Glutamatergic neuron (in vitro differentiated cells): ENCODE data around the gene ZCCHC24. TPM values are rescaled to one million over a fixed set of nuclear protein-coding genes. Genes with fewer than 3 reads are reported as not detected.

ENCODE experiments used
- DNase-seq: peaks from one replicate; pipeline ENCODE4 v3.0.0; 2022
- H3K27ac Mint-ChIP-seq: one replicate; pipeline ENCODE4 v1.8.0; 2020; ENCODE audit warnings: mild to moderate bottlenecking, mixed read lengths, inconsistent platforms; ENCODE audit not compliant: unreplicated experiment
- H3K27me3 Mint-ChIP-seq: one replicate; pipeline ENCODE4 v1.8.0; 2020; ENCODE audit warnings: mild to moderate bottlenecking, moderate library complexity, mixed read lengths, inconsistent platforms; ENCODE audit not compliant: unreplicated experiment
- H3K36me3 Mint-ChIP-seq: one replicate; pipeline ENCODE4 v1.8.0; 2020; ENCODE audit warnings: mild to moderate bottlenecking, mixed read lengths, inconsistent platforms; ENCODE audit not compliant: unreplicated experiment
- H3K4me1 Mint-ChIP-seq: one replicate; pipeline ENCODE4 v1.8.0; 2020; ENCODE audit warnings: mild to moderate bottlenecking, low read depth, mixed read lengths, inconsistent platforms; ENCODE audit not compliant: unreplicated experiment
- H3K4me3 Mint-ChIP-seq: one replicate; pipeline ENCODE4 v1.8.0; 2020; ENCODE audit warnings: mild to moderate bottlenecking, mixed read lengths, inconsistent platforms; ENCODE audit not compliant: unreplicated experiment
- H3K9me3 Mint-ChIP-seq: one replicate; pipeline ENCODE4 v1.8.0; 2020; ENCODE audit warnings: mild to moderate bottlenecking, moderate library complexity, mixed read lengths, inconsistent platforms; ENCODE audit not compliant: unreplicated experiment
- total RNA-seq: library from RNA; stranded (reverse); fragmentation: NEBNext Ultra II Directional; extraction: Animal tissue kit (Norgen Biotek cat#: 25700); gene quantifications from one replicate; pipeline ENCODE4 v1.2.1, GENCODE V29; 2021; ENCODE audit not compliant: unreplicated experiment
- TF ChIP-seq, protein P1 (sequence below): fragments of 200-600 bp; sonication (generic); IDR thresholded peaks from one replicate; pipeline ENCODE4 v1.5.0; 2021; ENCODE audit not compliant: partially characterized antibody, unreplicated experiment

Gene ZCCHC24
- total RNA-seq, 1 donor from 2014 or later: 3.0 TPM

DNA sequence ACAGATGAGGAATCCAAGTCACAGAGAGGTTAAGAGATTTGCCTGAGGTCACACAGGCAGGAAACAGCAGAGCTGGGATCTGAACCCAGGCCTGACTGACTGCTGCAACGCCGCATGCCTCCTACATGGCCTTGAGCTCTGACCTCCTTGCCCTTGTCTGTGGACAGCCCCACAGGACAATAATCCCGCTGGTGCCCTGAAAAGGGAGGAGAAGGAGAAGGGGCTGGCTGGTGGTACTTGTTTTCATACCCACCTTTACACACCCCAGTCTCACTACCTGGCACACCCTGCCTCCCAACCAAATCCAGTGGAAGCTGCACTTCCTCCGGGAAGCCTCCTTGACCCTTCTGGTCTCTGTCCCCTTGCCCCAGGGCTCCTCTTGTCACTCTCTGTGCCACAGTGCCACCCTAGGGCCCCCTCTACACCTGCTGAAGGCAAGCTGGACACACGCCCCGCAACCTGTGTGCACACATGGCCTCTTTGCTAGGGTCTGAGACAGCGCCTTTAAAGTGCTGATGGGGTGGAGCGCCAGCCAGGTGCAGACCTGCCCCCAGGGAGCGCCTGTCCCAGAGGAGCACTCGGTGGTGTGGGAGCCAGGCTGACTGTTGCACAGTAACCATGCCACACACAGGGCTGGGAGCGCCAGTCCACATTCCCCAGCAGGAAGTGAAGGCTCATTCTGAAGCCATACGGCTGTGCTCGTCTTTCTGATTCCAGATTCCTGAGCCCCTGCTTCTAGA lies 38.6 kb downstream of the ZCCHC24 start:
- Mint-ChIP-seq H3K4me1 (peaks cover 27% of the 10 kb centered on the region), H3K27me3 (peaks cover 24% of the 10 kb centered on the region), H3K9me3 (peaks cover 7% of the 10 kb centered on the region), H3K36me3 (no peaks in the 10 kb centered on the region), H3K4me3 (no peak overlapping the region), H3K27ac (no peak overlapping the region)
- DNase-seq: peak; percentile 17
- TF ChIP-seq, protein P1, sequence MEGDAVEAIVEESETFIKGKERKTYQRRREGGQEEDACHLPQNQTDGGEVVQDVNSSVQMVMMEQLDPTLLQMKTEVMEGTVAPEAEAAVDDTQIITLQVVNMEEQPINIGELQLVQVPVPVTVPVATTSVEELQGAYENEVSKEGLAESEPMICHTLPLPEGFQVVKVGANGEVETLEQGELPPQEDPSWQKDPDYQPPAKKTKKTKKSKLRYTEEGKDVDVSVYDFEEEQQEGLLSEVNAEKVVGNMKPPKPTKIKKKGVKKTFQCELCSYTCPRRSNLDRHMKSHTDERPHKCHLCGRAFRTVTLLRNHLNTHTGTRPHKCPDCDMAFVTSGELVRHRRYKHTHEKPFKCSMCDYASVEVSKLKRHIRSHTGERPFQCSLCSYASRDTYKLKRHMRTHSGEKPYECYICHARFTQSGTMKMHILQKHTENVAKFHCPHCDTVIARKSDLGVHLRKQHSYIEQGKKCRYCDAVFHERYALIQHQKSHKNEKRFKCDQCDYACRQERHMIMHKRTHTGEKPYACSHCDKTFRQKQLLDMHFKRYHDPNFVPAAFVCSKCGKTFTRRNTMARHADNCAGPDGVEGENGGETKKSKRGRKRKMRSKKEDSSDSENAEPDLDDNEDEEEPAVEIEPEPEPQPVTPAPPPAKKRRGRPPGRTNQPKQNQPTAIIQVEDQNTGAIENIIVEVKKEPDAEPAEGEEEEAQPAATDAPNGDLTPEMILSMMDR: no peak

DNA sequence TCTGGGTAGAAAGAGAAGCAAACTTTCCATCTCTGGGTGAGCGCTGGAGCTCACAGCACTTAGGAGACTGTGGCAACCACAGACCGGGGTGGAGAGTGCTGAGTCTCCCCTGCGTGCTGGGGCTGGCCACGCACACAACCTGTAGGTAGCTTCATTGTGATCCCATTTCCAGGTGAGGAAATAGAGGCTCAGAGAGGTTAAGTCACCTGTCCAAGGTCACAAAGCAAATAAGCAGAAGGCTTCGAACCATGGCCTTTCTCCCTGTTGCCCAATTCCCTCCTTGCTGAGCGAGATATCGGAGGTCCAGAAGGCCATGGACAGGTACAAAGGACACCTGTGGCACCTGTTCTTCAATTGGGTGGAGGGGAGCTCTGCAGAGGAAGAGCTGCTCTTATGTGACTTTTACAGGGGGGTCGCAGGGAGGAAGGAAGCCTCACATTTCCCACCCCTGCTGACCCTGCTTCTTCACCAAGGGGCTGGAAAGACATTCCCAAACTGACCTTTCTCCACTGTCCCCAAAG lies 39.4 kb downstream of the ZCCHC24 start:
- H3K4me3 Mint-ChIP-seq: no peak overlapping the region
- TF ChIP-seq, protein P1: no peak
- no peak for DNase-seq
- no peak overlapping the region for H3K27ac Mint-ChIP-seq
- peaks cover 10% of the 10 kb centered on the region for H3K9me3 Mint-ChIP-seq
- peaks cover 28% of the 10 kb centered on the region for H3K27me3 Mint-ChIP-seq
- H3K4me1 Mint-ChIP-seq: peaks cover 27% of the 10 kb centered on the region
- no peaks in the 10 kb centered on the region for H3K36me3 Mint-ChIP-seq

DNA sequence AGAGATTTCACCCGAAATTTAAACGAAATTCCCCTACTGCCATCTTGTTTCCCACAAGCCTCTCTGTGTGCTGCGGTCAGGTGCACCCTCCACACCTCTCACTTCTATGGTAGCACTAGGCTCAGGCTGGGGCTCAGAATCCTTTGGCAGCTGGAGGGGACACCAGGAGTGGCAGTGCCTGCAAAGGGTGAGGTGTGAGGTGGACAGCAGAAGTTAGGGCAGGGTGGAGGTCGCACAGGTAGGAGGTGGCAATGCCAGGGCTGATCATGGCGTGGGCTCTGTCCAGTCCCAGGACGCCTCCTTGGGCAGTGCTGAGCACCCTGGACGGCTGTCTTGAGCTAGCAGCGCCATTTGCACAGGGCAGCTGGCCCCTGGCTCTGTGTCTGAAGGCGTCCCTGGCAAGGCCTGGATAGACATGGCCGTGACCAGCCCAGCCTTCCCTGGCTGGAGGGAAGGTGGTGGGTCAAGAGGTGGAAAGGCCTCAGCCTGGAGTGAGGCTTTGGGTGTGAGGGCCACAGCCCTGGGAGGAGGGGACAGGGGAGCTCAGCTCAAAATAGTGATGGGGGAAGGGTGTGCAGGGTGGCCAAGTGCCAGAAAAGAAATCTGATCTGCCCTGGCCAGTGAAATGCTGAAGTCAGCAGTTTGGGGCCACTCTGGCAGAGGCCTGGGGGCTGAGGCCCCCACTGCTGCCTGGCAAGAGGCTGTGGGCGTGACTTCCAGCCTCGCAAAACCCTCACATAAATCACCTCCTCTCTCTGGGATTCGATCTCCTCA lies 40.0 kb downstream of the ZCCHC24 start:
- H3K4me1 Mint-ChIP-seq: peaks cover 26% of the 10 kb centered on the region

DNA sequence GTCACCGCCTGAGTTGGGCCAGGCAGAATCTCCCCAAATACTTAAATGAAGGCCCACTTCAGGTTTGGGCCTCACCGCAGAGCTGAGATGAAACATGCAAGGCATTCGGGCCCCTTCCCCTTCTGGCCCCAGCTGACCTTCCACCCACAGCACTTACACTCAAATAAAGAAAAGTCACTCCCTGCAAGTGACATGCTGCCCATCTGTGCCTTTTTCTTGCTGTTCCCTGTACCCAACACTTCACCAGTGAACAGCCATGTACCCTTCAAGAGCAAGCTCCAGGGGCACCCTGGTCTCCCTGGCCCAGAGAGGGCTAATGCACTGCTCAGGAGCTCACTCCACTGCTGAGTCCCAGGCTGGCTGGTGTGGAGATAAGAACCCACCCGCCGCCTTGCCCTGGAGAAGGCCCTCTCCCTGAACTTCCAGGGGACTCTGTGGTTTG lies 40.7 kb downstream of the ZCCHC24 start:
- Mint-ChIP-seq H3K4me3 (no peak overlapping the region), H3K27ac (peak overlapping the region; percentile 4), H3K9me3 (peaks cover 12% of the 10 kb centered on the region), H3K27me3 (peaks cover 21% of the 10 kb centered on the region), H3K4me1 (peaks cover 22% of the 10 kb centered on the region), H3K36me3 (no peaks in the 10 kb centered on the region)
- TF ChIP-seq, protein P1: no peak
- DNase-seq: peak; percentile 10

More for the DNA sequence above, 40.0 kb downstream of the ZCCHC24 start:
- TF ChIP-seq, protein P1: no peak
- Mint-ChIP-seq H3K36me3 (no peaks in the 10 kb centered on the region), H3K9me3 (peaks cover 10% of the 10 kb centered on the region), H3K4me3 (no peak overlapping the region), H3K27me3 (peaks cover 27% of the 10 kb centered on the region), H3K27ac (no peak overlapping the region)
- DNase-seq: peak; percentile 16

DNA sequence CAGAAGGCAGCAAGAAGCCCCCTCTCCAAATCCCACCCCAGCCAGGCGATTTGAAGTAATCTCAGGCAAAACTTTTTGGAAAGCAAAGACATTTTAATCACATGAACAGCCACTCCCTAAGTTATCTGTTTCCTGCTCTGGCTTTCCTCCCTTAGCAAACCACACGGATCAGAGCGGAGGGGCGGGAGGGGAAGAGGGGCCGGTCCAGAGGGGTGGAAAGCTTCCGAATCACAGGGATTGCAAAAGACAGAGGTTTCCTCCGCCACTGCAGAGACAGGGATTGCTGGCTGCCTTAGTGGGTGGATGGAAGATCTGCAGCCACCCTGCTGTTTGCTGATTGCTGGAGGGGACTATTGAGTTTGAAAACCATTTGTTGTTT lies 41.2 kb downstream of the ZCCHC24 start:
- peak overlapping the region; percentile 4 for H3K27ac Mint-ChIP-seq

More for the DNA sequence above, 41.2 kb downstream of the ZCCHC24 start:
- H3K27me3 Mint-ChIP-seq: peaks cover 20% of the 10 kb centered on the region
- peaks cover 12% of the 10 kb centered on the region for H3K9me3 Mint-ChIP-seq
- H3K4me3 Mint-ChIP-seq: no peak overlapping the region
- DNase-seq: peak; percentile 18
- no peaks in the 10 kb centered on the region for H3K36me3 Mint-ChIP-seq
- peaks cover 24% of the 10 kb centered on the region for H3K4me1 Mint-ChIP-seq
- TF ChIP-seq, protein P1: no peak
